Activated naive CD4-positive, alpha-beta T cell treated with Interleukin-2 at 50 U/mL for 16 hours (primary cell): Measurements from ENCODE around the gene CTBP1.
A peak's percentile ranks its signal among the peaks of the same experiment; 100 is the strongest.
"Not testable (repeated sequence)": the region's sequence is repeated elsewhere in the genome, so short reads cannot be mapped to it uniquely, and the experiment has no call there.

Experiments
- DNase-seq: peaks from one replicate; pipeline ENCODE4 v3.0.0-alpha.2; 2020

CTBP1 gene

DNA sequence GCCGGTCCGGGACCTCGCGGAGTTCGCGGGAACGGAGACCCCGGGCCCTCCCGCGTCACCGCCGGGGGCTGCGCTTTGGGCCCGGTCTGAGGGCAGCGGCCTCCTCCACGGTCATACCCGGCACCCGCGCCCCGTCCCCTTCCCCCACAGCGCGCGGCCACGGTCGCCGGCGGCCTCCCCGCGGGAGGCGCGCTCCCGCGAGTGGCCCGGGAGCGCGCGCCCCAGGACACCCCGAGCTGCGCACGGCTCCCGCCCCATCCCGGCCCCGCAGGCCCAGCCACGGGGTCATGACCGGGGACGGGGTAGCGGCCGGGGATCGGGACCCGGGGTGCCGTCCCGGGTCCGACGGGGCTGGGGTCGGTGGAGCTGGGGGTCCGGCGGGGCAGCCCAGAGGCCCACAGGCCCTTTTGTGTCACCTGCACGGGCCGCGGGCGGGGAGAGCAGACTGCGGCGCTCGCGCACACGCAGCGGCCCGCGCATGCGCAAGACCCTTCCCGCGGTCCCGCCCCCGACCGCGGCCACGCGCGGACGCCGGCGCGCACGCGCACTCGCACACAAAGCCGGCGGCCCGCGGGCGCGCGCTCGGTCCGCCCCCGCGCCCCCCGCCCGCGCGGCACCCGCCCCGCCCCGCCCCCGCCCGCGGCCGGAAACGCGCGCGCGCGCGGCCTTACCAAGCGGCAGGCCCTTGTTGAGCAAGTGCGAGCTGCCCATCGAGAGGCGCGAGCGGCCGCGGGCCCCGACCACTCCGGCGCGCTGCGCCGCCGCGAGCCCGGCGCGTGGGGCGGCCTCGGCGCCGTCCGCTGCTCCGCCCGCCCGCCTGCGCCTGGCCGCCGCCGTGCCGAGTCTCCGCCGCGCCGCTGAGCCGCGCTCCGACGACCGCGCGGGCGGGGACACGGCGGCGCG, at the start of gene CTBP1:
CTBP1 (minus strand) TSS at position 886 of the 903 bp plus-strand sequence. CDS start 7,799 bp downstream, outside the sequence.
- peak; percentile 81 for DNase-seq

GRCh38 chr4:1298461-1298860, 49.5 kb upstream of the CTBP1 start:
- DNase-seq, result no peak

- DNase-seq, result no peak
These were observed 48.8 kb upstream of the CTBP1 start for GRCh38 chr4:1297456-1298325.

GRCh38 chr4:1297023-1297395, 48.1 kb upstream of the CTBP1 start:
- DNase-seq, result no peak

DNA sequence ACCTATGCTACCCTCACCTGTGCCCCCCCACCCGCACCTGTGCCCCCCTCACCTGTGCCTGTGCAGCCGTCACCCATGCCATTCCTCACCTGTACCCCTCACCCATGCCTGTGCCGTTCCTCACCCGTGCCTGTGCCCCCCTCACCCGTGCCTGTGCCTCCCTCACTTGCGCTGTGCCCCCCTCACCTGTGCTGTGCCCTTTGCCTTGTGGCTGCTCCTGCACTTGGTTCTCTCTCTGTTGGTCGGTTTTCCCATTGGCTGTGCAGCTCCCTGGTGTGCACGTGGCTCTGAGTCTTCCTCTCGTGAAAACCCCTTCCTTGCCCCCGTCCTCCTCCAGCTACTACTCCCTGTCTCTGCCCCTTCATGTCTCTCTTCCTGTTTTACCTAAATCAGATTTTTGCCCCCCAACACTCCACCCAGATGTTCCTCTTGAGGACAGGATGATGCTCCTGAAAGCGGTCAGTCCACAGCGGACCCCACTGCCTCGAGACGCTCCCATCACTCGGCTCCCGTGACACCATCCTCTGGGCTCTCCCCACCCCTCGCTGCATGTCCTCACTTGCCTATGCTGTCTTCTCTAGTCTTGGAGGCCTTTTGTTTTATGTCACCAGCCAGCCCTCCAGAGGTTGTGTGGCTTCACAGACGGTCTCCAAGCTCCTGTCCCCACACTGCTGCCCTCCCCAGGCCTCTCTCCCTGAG, 47.5 kb upstream of the CTBP1 start:
- DNase-seq, result no peak

GRCh38 chr4:1295405-1296055, 46.6 kb upstream of the CTBP1 start:
- DNase-seq, result no peak

GRCh38 chr4:1294891-1295290, 46.0 kb upstream of the CTBP1 start:
- no peak for DNase-seq

DNA sequence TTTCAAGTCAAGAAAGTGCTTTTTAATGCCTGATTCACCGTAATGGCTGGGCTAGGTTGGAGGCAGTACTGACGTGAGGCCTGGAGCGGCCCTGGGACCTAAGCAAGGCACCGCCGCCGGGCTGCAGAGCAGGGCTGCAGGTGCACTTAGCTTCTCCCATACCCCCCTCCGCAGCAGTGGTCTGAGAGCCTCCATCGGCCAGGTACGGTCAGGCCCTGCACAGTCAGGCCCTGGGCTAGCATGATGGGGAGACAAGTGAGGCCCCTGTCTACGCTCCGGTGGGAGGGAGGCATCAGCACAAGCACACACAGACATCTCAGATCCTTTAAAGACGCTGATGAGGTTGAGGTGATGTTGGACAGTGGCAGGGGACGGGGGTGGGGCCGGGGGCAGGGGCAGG, 45.5 kb upstream of the CTBP1 start:
- no peak for DNase-seq

DNA sequence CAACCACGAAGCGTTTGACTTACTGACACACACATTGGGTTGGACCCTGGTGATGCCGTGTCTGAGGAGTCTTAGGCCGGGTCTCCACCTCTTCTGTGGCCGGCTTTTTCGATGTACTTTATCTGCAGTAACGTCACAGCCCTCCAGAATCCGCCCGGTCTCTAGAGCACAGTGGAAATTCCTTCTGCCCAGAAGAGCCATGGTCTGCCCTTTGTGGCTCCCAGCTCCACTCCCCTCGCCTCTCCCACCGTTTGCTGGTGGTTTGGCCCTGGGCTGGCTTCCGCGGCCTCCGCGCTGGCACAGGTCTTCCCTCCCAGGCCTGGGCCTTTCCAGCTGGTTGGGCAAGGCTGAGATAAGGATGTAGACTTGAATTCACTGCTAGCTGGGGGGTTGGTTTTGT, 45.1 kb upstream of the CTBP1 start:
- no peak for DNase-seq

- no peak for DNase-seq
These were observed 44.6 kb upstream of the CTBP1 start for GRCh38 chr4:1293531-1293941.

- DNase-seq, result not testable (repeated sequence)
These were observed 43.7 kb upstream of the CTBP1 start for GRCh38 chr4:1292703-1293011.

GRCh38 chr4:1291996-1292702, 43.2 kb upstream of the CTBP1 start:
- DNase-seq, result no peak

DNA sequence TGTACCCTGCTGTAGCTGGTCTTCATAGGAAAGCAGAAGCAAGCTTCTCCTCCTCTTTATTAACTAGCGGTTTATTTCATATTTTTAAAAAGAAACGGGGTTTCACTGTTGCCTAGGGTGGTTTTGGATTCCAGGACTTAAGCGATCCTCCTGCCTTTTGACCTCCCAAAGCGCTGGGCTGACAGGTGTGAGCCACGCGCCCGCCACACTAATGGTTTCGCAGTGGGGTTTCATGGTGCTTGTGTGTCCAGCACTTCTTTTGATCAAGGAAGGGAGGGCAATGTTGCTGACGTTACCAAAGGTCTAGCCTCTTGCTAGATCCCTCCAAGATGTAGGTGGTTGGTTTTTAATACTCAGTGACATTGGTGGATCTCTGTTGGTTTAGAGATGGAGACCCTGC, 42.2 kb upstream of the CTBP1 start:
- no peak for DNase-seq

- DNase-seq, result peak; percentile 20
These were observed 41.4 kb upstream of the CTBP1 start for GRCh38 chr4:1290165-1290977.

DNA sequence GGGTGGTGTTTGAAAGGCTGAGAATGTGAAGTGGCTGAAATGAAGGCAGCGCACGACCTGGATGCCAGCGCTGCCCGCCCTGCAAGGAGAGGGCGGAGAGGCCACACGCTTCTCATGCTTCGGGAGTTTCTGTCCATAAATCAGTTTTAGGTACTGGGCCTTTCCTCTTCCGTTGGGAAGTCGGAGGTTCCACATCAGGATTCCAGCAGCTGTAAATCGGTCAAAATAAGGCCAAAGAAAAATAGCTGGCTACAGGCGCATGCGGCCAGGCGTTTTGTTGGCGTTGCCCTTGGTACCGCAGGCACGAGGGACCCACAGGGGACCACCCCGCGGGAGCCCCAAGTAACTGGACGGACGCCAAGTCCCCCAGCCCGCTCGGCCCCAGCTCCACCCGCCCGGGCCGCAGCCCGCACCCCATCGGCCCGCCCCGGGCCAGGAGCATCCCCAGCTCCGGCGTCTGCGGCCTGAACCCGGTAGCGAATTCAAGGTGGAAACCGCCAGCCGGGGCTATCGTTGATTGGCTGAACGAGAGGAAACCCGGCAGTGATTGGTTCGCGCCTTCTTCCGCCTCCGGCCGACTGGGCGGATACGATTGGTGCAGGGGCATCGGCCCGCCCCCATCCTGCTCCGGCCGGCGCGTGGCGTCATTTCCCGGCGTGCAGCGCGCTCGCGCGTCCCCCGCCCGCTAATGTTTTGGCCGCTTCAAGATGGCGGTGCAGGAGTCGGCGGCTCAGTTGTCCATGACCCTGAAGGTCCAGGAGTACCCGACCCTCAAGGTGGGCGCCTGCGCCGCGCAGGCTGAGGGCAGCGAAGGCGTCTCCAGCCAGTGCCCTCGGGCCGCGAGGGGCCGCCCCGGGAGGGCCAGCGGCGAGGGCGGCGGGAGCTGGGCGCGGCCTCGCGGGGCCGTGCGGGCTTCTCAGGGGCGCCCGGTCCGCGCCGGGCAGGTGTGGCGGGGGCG, 40.6 kb upstream of the CTBP1 start, which contains the start of gene MAEA:
MAEA (plus strand) TSS at position 685 of the 958 bp plus-strand sequence; CDS start at position 708, 23 bp downstream.
- DNase-seq, result peak; percentile 98

- no peak for DNase-seq
These were observed 39.9 kb upstream of the CTBP1 start for GRCh38 chr4:1288786-1289185.

- peak; percentile 53 for DNase-seq
These were observed 37.0 kb upstream of the CTBP1 start for GRCh38 chr4:1285790-1286553.

DNA sequence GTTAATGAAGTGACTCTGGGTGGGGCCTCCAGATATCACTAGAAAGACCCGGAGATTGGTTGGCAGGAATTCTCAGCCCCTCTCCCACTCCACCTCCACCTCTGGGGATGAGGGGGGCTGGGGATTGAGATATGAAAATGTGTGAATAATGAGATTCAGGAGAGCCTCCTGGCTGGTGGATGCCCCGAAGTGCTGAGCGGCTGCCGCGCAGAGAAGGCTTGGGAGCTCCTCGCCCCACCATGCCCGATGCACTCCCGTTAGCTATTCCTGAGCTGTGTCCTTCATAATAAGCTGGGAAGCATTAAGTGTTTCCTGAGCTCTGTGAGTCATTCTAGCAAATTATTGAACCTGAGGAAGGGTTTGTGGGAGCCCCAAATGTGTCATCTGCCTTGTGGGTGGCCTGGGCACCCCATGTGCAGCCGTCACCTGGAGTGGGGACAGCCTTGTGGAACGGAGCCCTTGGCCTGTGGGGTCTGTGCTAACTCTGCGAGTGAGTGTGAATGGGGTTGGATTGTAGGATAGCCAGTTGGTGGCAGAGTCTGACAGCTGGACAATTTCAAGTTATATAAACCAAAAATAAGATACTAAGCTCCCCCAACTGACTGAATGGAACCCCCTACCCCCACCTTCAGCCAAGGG, 36.3 kb upstream of the CTBP1 start:
- DNase-seq, result no peak

GRCh38 chr4:1283711-1284110, 34.8 kb upstream of the CTBP1 start:
- no peak for DNase-seq
